Epithelial cell of proximal tubule (primary cell): ENCODE data around the gene IPO4. TPM values are rescaled to one million over a fixed set of nuclear protein-coding genes. Genes with fewer than 3 reads are reported as not detected.

ENCODE experiments used
- DNase-seq: peaks from one replicate; pipeline ENCODE4 v3.0.0-alpha.2; 2011; ENCODE audit warnings: low read depth
- H3K4me3 ChIP-seq: 2 replicates; pipeline ENCODE4 v1.5.1; 2011; ENCODE audit warnings: low read depth, mild to moderate bottlenecking, low read length
- CTCF ChIP-seq: conservative IDR thresholded peaks from 2 replicates; pipeline ENCODE4 v1.5.1; 2012; ENCODE audit warnings: low read depth, mild to moderate bottlenecking, low read length
- total RNA-seq: library from RNA; depleted of rRNA; stranded (reverse); fragments of >200 nt; gene quantifications from 2 replicates; pipeline ENCODE4 v1.2.3, GENCODE V29; 2015

The IPO4 gene
- total RNA-seq, 1 donor from 2014 or later: 60.4 TPM

- no peak overlapping the region for H3K4me3 ChIP-seq
- DNase-seq: no peak
- no peak for TF ChIP-seq CTCF
Observed at GRCh38 chr14:24131549-24131966, 57.1 kb downstream of the IPO4 start.

GRCh38 chr14:24130717-24131548, 57.7 kb downstream of the IPO4 start:
- no peak for TF ChIP-seq CTCF
- DNase-seq: no peak
- H3K4me3 ChIP-seq: no peak overlapping the region

- no peak within 1 kb of the TSS for H3K4me3 ChIP-seq
- TF ChIP-seq CTCF: no peak
- DNase-seq: no peak
Observed at GRCh38 chr14:24130380-24130716, 58.3 kb downstream of the IPO4 start, which contains the start of gene FITM1. Gene FITM1, plus strand, starts transcription at chr14:24130659. Its CDS starts 905 bp downstream, at chr14:24131564.

Other genes with a start within 250 kb of the IPO4 start
- 33.1 and 43.7 TPM in 2 replicates for gene DHRS4, start 235.0 kb downstream of the IPO4 start, total RNA-seq
- 13.6 and 14.8 TPM in 2 replicates for gene DHRS4L2, start 199.9 kb downstream of the IPO4 start, total RNA-seq
- gene CARMIL3, start 136.8 kb downstream of the IPO4 start, total RNA-seq: 0.07 TPM in 1 of 2 replicates, not detected in the other
- gene CPNE6, start 117.3 kb downstream of the IPO4 start, total RNA-seq: not detected in 2 replicates
- gene PCK2, start 94.5 kb downstream of the IPO4 start, total RNA-seq: 40.0 and 47.7 TPM in 2 replicates
- gene DCAF11, start 74.0 kb downstream of the IPO4 start, total RNA-seq: 42.6 and 51.2 TPM in 2 replicates
- 0.87 and 1.2 TPM in 2 replicates for gene NRL, start 73.9 kb downstream of the IPO4 start, total RNA-seq
- not detected in 2 replicates for gene FITM1, start 58.2 kb downstream of the IPO4 start, total RNA-seq
- gene PSME1, start 52.6 kb downstream of the IPO4 start, total RNA-seq: 266 and 385 TPM in 2 replicates
- gene EMC9, start 47.2 kb downstream of the IPO4 start, total RNA-seq: 22.3 and 31.8 TPM in 2 replicates
- 156 and 168 TPM in 2 replicates for gene PSME2, start 42.2 kb downstream of the IPO4 start, total RNA-seq
- gene RNF31, start 41.3 kb downstream of the IPO4 start, total RNA-seq: 42.3 and 79.4 TPM in 2 replicates
- 26.8 and 45.1 TPM in 2 replicates for gene IRF9, start 27.6 kb downstream of the IPO4 start, total RNA-seq
- 122 and 158 TPM in 2 replicates for gene REC8, start 16.7 kb downstream of the IPO4 start, total RNA-seq
- gene TM9SF1, start 6.6 kb upstream of the IPO4 start, total RNA-seq: 54.4 and 84.1 TPM in 2 replicates
- not detected in 2 replicates for gene TSSK4, start 16.9 kb upstream of the IPO4 start, total RNA-seq
- 42.8 and 88.4 TPM in 2 replicates for gene CHMP4A, start 24.7 kb upstream of the IPO4 start, total RNA-seq
- 15.6 and 26.1 TPM in 2 replicates for gene MDP1, start 27.2 kb upstream of the IPO4 start, total RNA-seq
- 219 and 220 TPM in 2 replicates for gene NEDD8, start 43.6 kb upstream of the IPO4 start, total RNA-seq
- 64.2 and 136 TPM in 2 replicates for gene GMPR2, start 44.1 kb upstream of the IPO4 start, total RNA-seq
- gene TINF2, start 53.8 kb upstream of the IPO4 start, total RNA-seq: 43.2 and 53.2 TPM in 2 replicates
- gene TGM1, start 74.4 kb upstream of the IPO4 start, total RNA-seq: 0.63 and 0.94 TPM in 2 replicates
- gene RABGGTA, start 82.8 kb upstream of the IPO4 start, total RNA-seq: 32.7 and 39.0 TPM in 2 replicates
- 25.7 and 26.4 TPM in 2 replicates for gene DHRS1, start 111.0 kb upstream of the IPO4 start, total RNA-seq
- gene NOP9, start 111.0 kb upstream of the IPO4 start, total RNA-seq: 17.1 and 32.6 TPM in 2 replicates
- gene CIDEB, start 119.2 kb upstream of the IPO4 start, total RNA-seq: 2.0 and 3.6 TPM in 2 replicates
- 1.3 and 2.7 TPM in 2 replicates for gene LTB4R2, start 121.3 kb upstream of the IPO4 start, total RNA-seq
- gene LTB4R, start 122.7 kb upstream of the IPO4 start, total RNA-seq: 0.06 and 4.0 TPM in 2 replicates
- gene ADCY4, start 146.3 kb upstream of the IPO4 start, total RNA-seq: 1.6 and 8.0 TPM in 2 replicates
- gene RIPK3, start 151.2 kb upstream of the IPO4 start, total RNA-seq: 6.4 and 7.6 TPM in 2 replicates
- 4.5 and 30.2 TPM in 2 replicates for gene NFATC4, start 179.4 kb upstream of the IPO4 start, total RNA-seq
- 3.4 and 6.2 TPM in 2 replicates for gene NYNRIN, start 210.2 kb upstream of the IPO4 start, total RNA-seq
- gene CBLN3, start 240.9 kb upstream of the IPO4 start, total RNA-seq: 0.43 and 1.3 TPM in 2 replicates
- gene KHNYN, start 241.1 kb upstream of the IPO4 start, total RNA-seq: 38.3 and 41.6 TPM in 2 replicates